ENCODE measurements around the gene UBE2E2.

DNA sequence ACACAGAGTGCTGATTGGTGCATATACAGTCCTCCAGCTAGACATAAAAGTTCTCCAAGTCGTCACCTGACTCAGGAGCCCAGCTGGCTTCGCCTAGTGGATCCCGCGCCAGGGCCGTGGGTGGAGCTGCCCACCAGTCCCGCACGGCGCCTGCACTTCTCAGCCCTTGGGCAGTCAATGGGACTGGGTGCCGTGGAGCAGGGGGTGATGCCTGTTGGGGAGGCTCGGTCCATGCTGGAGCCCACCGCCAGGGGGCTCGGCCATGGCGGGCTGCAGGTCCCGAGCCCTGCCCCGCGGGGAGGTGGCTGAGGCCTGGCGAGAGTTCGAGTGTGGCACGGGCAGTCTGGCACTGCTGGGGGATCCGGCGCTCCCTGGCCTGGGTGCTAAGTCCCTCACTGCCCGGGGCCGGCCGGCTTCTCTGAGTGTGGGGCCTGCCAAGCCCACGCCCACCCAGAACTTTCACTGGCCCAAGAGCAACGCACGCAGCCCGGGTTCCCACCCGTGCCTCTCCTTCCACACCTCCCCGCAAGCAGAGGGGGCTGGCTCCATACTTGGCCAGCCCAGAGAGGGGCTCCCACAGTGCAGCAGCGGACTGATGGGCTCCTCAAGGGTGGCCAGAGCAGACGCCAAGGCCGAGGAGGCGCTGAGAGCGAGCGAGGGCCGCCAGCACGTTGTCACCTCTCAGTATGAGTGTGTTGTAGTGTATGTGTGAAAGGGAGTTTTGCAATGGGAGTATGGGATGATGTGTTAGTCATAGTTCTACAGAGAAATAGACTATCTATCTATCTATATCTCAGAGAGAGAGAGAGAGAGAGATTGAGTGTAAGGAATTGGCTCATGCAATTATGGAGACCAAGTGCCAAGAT lies 69.0 kb downstream of the UBE2E2 start:
- TF ChIP-seq CTCF (IDR thresholded peaks at IDR 0.05; ENCODE audit: low read depth, low read length) (no peak), POLR2A (IDR thresholded peaks at IDR 0.05; ENCODE audit: extremely low read depth, insufficient read length) (no peak)
